Omental fat pad (tissue), 4 donors: ENCODE data around the gene NPPC. TPM values are rescaled to one million over a fixed set of nuclear protein-coding genes. Genes with fewer than 3 reads are reported as not detected.
"Not testable (repeated sequence)": the region's sequence is repeated elsewhere in the genome, so short reads cannot be mapped to it uniquely, and the experiment has no call there.

Source experiments
- ATAC-seq: fragments of 150-250 bp; one replicate; pipeline ENCODE4 v1.9.1; 2016; ENCODE audit warnings: mild to moderate bottlenecking, moderate library complexity; ENCODE audit not compliant: low FRiP score
- DNase-seq: peaks from one replicate; pipeline ENCODE4 v3.0.0-alpha.2; 2019; ENCODE audit warnings: low spot score
- total RNA-seq, 4 donors: library from RNA; depleted of rRNA; stranded (reverse); fragments of >200 nt; gene quantifications; one replicate each; pipeline ENCODE4 v1.1.0, GENCODE V29; 2016
- TF ChIP-seq, protein P1 (sequence below), 3 donors: fragments of 450-650 bp; IDR thresholded peaks; one replicate each; pipeline ENCODE4 v1.5.1; 2016 to 2017; ENCODE audit warnings: antibody characterized with exemption in 3 of 3, mild to moderate bottlenecking in 3 of 3, moderate library complexity in 2 of 3

Gene NPPC
- total RNA-seq, 4 donors from 2014 or later: not detected

DNA sequence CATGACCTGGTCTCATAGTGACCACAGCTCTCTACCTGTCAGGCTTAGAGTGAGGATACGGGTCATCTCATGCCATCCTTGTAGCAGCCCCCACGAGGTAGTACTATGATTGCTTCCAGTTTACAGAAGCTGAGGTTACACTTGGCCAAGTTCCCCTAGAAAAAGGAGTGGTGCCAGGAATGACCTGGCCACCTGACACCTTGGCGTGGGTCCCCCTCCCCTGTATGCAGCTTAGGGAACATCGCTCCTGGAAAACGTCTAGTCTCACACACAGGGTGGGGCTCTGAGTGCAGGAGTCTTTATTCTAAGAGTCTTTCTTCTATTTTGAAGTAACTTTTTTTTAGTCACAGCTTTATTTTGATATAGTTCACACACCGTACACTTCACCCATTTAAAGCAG is 14.8 kb downstream of the NPPC start:
- DNase-seq: no peak
- TF ChIP-seq, protein P1, sequence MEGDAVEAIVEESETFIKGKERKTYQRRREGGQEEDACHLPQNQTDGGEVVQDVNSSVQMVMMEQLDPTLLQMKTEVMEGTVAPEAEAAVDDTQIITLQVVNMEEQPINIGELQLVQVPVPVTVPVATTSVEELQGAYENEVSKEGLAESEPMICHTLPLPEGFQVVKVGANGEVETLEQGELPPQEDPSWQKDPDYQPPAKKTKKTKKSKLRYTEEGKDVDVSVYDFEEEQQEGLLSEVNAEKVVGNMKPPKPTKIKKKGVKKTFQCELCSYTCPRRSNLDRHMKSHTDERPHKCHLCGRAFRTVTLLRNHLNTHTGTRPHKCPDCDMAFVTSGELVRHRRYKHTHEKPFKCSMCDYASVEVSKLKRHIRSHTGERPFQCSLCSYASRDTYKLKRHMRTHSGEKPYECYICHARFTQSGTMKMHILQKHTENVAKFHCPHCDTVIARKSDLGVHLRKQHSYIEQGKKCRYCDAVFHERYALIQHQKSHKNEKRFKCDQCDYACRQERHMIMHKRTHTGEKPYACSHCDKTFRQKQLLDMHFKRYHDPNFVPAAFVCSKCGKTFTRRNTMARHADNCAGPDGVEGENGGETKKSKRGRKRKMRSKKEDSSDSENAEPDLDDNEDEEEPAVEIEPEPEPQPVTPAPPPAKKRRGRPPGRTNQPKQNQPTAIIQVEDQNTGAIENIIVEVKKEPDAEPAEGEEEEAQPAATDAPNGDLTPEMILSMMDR (IDR thresholded peaks at IDR 0.05): no peak
- ATAC-seq: no peak

- ATAC-seq (no peak), DNase-seq (no peak)
- TF ChIP-seq, protein P1 (IDR thresholded peaks at IDR 0.05): no peak
These were observed 15.4 kb downstream of the NPPC start for GRCh38 chr2:231910771-231911170.

DNA sequence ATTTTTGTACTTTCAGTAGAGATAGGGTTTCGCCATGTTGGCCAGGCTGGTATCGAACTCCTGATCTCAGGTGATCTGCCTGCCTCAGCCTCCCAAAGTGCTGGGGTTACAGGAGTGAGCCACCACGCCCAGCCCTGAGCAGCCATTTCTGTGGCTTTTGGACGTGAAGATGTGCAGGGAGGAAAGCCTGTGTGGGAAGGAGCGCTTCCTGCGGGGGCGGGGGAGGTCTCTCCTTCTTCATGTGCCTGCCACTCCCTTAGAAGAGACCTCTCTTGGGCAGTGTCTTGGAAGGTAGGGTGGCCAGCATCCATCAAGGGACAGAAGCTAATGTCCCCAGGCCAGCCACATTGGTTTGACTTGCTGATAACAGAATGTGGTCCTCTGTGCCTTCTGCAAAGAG is 16.0 kb downstream of the NPPC start:
- not testable (repeated sequence) for ATAC-seq, DNase-seq

GRCh38 chr2:231909631-231910030 is 16.6 kb downstream of the NPPC start:
- ATAC-seq (no peak), DNase-seq (no peak)
- TF ChIP-seq, protein P1 (IDR thresholded peaks at IDR 0.05): no peak

DNA sequence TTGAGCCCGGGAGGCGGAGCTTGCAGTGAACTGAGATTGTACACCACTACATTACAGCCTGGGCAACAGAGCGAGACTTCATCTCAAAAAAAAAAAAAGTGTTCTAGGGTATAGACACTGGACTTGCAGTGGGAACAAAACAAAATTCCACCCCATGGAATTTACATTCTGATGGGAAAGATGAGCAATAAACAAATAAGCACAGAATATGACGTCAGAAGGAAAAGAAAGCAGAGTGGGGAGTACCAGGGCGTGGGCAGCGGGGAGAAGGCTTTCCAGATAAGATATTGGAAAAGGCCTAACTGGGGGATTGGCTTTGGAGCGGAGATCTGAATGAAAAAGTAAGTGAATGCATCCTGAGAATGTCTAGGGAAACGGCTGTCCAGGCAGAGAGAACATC is 17.6 kb downstream of the NPPC start:
- ATAC-seq (no peak), DNase-seq (no peak)
- TF ChIP-seq, protein P1 (IDR thresholded peaks at IDR 0.05): no peak

DNA sequence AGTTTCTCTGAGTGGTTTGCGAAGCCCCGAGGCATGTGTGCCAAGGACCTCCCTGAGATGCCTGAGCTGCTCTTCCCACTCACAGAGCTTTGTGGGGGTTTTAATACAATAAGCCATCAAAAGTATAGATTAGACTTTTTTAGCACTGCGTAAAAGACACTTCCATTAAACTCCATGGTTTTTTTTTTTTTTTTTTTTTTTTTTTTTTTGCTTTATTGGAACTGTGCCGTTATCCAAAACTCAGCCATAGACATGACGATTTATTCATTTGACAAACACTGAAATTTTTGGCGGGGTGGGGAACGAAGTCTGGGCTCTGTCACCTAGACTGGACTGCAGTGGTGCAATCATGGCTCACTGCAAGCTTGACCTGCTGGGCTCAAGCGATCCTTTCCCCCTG is 18.4 kb downstream of the NPPC start:
- ATAC-seq: no peak
- DNase-seq: no peak
- TF ChIP-seq, protein P1 (IDR thresholded peaks at IDR 0.05): no peak

GRCh38 chr2:231905026-231905425 is 21.2 kb downstream of the NPPC start:
- TF ChIP-seq, protein P1 (IDR thresholded peaks at IDR 0.05): no peak
- ATAC-seq: no peak
- DNase-seq: no peak

DNA sequence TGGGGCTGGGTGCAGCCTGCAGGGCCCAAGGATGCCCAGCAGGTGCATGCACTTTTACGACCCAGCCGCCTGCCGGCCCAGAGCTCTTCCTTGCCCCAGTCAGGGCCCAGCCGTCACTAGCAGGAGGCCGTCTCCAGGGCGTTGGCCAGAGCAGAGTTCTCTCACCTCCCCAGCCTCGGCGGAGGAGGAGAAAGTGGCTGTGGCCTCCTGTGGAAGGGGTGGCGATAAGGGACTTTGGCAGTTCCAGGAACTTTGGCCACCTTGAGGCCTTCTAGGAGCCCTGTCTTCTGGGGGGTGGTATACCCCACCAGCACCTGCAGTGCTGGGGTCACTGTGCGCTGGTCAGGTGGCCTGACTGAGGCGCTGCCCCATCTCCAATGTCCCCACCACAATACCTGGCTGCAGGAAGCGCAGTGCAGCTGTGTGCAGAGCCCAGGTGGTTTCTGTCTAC is 22.0 kb downstream of the NPPC start:
- TF ChIP-seq, protein P1 (IDR thresholded peaks at IDR 0.05): no peak
- DNase-seq (no peak), ATAC-seq (no peak)
